Activated CD4-positive, CD25-positive, alpha-beta regulatory T cell (primary cell): ENCODE data around the gene CSNK1A1L.
"Not testable (repeated sequence)": the region's sequence is repeated elsewhere in the genome, so short reads cannot be mapped to it uniquely, and the experiment has no call there.

ENCODE experiments used
- DNase-seq, 4 experiments: peaks; one replicate each; lab custom pipeline; 2025; lab: John Stamatoyannopoulos, UW

Gene CSNK1A1L

GRCh38 chr13:37058910-37059847, 46.3 kb downstream of the CSNK1A1L start, which contains the start of gene SUPT20H:
SUPT20H (minus strand) TSS chr13:37059688; CDS start chr13:37051490, 8,198 bp downstream.
- DNase-seq, result peak; percentile 91 to 94 (median 92)

GRCh38 chr13:37056228-37056627, 49.2 kb downstream of the CSNK1A1L start:
- not testable (repeated sequence) for DNase-seq
